NCI-H748 treated with DMSO at 0.1 percent for 48 hours (cell line): ENCODE data around the gene LPCAT3.

ENCODE experiments used
- DNase-seq: peaks from one replicate; lab custom pipeline; 2025; lab: John Stamatoyannopoulos, UW

LPCAT3 gene

GRCh38 chr12:6937481-6938352, 80.6 kb downstream of the LPCAT3 start:
- peak; percentile 85 for DNase-seq

- DNase-seq: no peak
Measured at GRCh38 chr12:6936636-6937480, 81.4 kb downstream of the LPCAT3 start.

GRCh38 chr12:6936194-6936635, 82.1 kb downstream of the LPCAT3 start:
- DNase-seq: no peak

- DNase-seq: no peak
Measured at GRCh38 chr12:6935371-6936193, 82.7 kb downstream of the LPCAT3 start.

- no peak for DNase-seq
Measured at GRCh38 chr12:6934110-6934509, 84.2 kb downstream of the LPCAT3 start.

GRCh38 chr12:6932766-6933165, 85.5 kb downstream of the LPCAT3 start:
- DNase-seq: no peak

- no peak for DNase-seq
Measured at GRCh38 chr12:6929466-6930452, 88.5 kb downstream of the LPCAT3 start.

GRCh38 chr12:6928703-6929407, 89.4 kb downstream of the LPCAT3 start:
- no peak for DNase-seq

GRCh38 chr12:6928022-6928702, 90.1 kb downstream of the LPCAT3 start:
- DNase-seq: no peak

- peak; percentile 9 for DNase-seq
Measured at GRCh38 chr12:6927379-6928021, 90.8 kb downstream of the LPCAT3 start, which contains the start of gene ATN1. Gene ATN1, plus strand, starts transcription at chr12:6927959. Its CDS starts 6,043 bp downstream, at chr12:6934002.
